Measurements from ENCODE around the gene ELOVL6. TPM values are rescaled to one million over a fixed set of nuclear protein-coding genes. Genes with fewer than 3 reads are reported as not detected.
"Not testable (repeated sequence)": the region's sequence is repeated elsewhere in the genome, so short reads cannot be mapped to it uniquely, and the experiment has no call there.

Gene ELOVL6
- total and polyA plus RNA-seq, 10 donors = 0.58 to 4.5 (median 3.3) TPM

- Histone ChIP-seq H3K4me1 (no peaks in the 10 kb centered on the region), H3K9me3 (peaks cover 0 to 4% (median 1%) of the 10 kb centered on the region in 8 donors), H3K27ac (no peak overlapping the region), H3K4me3 (no peak overlapping the region), H3K27me3 (replicated peaks in 1 of 7) (no peaks in the 10 kb centered on the region), H3K36me3 (no peaks in the 10 kb centered on the region)
- DNase-seq = no peak
- intact Hi-C loops (cut with DNase I; ENCODE audit: low total_unique reads) = no loop called here
- TF ChIP-seq CTCF (IDR thresholded peaks at IDR 0.05 in 8 of 11, conservative IDR thresholded peaks at IDR 0.05 in 3 of 11) (no peak), POLR2AphosphoS5 (IDR thresholded peaks at IDR 0.05) (no peak), POLR2A (IDR thresholded peaks at IDR 0.05) (no peak)
- WGBS, 5 donors = 79 to 94% (median 85%) methylated on average over 2 of the region's 2 CpGs
These were observed 25.7 kb upstream of the ELOVL6 start for GRCh38 chr4:110224142-110224541.

GRCh38 chr4:110218935-110219334 is 20.5 kb upstream of the ELOVL6 start:
- H3K27ac ChIP-seq; H3K4me3 ChIP-seq; DNase-seq; H3K36me3 ChIP-seq; intact Hi-C loops (cut with DNase I; ENCODE audit: low total_unique reads); H3K27me3 ChIP-seq (replicated peaks in 1 of 7); H3K4me1 ChIP-seq: not testable (repeated sequence)
- 92 to 97% (median 94%) methylated on average over 1 of the region's 1 CpG for WGBS, 5 donors
- H3K9me3 ChIP-seq = peaks cover 0 to 17% (median 7%) of the 10 kb centered on the region in 8 donors

- H3K4me1 ChIP-seq; H3K27me3 ChIP-seq (replicated peaks in 1 of 7); H3K27ac ChIP-seq; intact Hi-C loops (cut with DNase I; ENCODE audit: low total_unique reads); H3K4me3 ChIP-seq; DNase-seq; H3K36me3 ChIP-seq: not testable (repeated sequence)
- H3K9me3 ChIP-seq = peaks cover 0 to 17% (median 7%) of the 10 kb centered on the region in 8 donors
- whole genome bisulfite sequencing, 5 donors = 76 to 86% (median 82%) methylated on average over 4 of the region's 4 CpGs
These were observed 18.8 kb upstream of the ELOVL6 start for GRCh38 chr4:110217181-110217580.

- DNase-seq = no peak
- 80 to 95% (median 84%) methylated on average over 6 of the region's 6 CpGs for WGBS, 5 donors
- Histone ChIP-seq H3K27ac (no peak overlapping the region), H3K9me3 (peaks cover 0 to 17% (median 7%) of the 10 kb centered on the region in 8 donors), H3K4me1 (peaks cover 0 to 1% (median 0%) of the 10 kb centered on the region in 6 donors), H3K27me3 (replicated peaks in 1 of 7) (no peaks in the 10 kb centered on the region), H3K36me3 (no peaks in the 10 kb centered on the region), H3K4me3 (no peak overlapping the region)
- intact Hi-C loops (cut with DNase I; ENCODE audit: low total_unique reads) = no loop called here
- TF ChIP-seq CTCF (IDR thresholded peaks at IDR 0.05 in 8 of 11, conservative IDR thresholded peaks at IDR 0.05 in 3 of 11) (no peak), POLR2AphosphoS5 (IDR thresholded peaks at IDR 0.05) (no peak), POLR2A (IDR thresholded peaks at IDR 0.05) (no peak)
These were observed 17.7 kb upstream of the ELOVL6 start for GRCh38 chr4:110216129-110216528.

- intact Hi-C loops (cut with DNase I; ENCODE audit: low total_unique reads) = loop anchor here (5.0 kb wide), 1 partner anchor 159 kb away; no protein-coding TSS in a partner anchor
These were observed 13.3 kb upstream of the ELOVL6 start for GRCh38 chr4:110211770-110212061.

More at GRCh38 chr4:110211770-110212061, 13.3 kb upstream of the ELOVL6 start:
- Histone ChIP-seq H3K36me3 (no peaks in the 10 kb centered on the region), H3K27ac (no peak overlapping the region), H3K9me3 (no peaks in the 10 kb centered on the region), H3K4me1 (peaks cover 0 to 3% (median 0%) of the 10 kb centered on the region in 6 donors), H3K4me3 (no peak overlapping the region), H3K27me3 (replicated peaks in 1 of 7) (no peaks in the 10 kb centered on the region)
- no peak for TF ChIP-seq POLR2AphosphoS5 (IDR thresholded peaks at IDR 0.05)
- TF ChIP-seq POLR2A (IDR thresholded peaks at IDR 0.05) = no peak
- TF ChIP-seq CTCF (IDR thresholded peaks at IDR 0.05 in 8 of 11, conservative IDR thresholded peaks at IDR 0.05 in 3 of 11) = no peak
- no peak for DNase-seq
- WGBS, 5 donors = 62 to 76% (median 72%) methylated on average over 2 of the region's 2 CpGs

Measured in spleen (tissue), 11 donors.